ENCODE measurements around the gene PRRG2. TPM values are rescaled to one million over a fixed set of nuclear protein-coding genes. Genes with fewer than 3 reads are reported as not detected.

Gene PRRG2
- total and polyA plus RNA-seq, 2 of the 13 experiments (the other 11 are each of a cell fraction or from before 2014, with no cell fraction given), result 0.66 to 0.82 TPM

DNA sequence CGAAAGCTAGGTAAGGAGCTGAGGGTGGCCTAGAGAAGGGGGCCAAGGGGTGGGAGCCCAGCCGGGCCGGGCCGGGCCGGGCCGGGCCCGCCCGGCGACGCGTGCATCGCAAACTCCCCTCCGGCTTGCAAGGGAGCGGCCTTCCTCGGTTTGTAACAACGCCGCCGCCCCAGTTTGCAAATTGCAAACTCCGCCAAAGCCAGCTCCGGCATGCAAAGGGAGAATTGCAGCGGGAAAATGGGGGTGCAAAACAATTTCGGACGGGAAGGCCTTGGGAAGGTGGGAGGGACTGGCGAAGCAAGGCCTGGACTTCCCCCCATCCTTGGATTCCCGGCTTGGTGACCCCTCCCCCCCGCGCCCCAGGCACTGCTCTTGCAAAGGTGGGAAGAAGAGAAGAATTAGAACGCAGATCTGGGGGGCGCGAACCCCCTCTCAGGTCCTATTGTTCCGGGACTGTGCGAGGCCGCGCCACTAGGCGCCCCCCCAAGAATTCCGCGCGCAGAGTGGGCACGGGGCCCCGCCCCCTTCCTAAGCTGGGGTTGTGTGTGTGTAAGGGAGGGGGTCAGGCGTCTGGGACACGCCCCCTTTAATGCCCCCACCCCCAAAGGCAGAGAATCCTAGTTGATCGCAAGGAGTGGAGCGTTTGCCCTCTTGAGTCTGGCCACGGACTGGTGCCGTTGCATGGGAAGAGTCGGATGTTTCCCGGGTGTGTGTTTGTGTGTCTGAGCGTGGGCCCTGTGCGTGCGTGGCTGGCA, 10.8 kb downstream of the PRRG2 start (continued):
- TF ChIP-seq ZNF563 (CRISPR knock-in tag; IDR thresholded peaks at IDR 0.05) (peak; percentile 26; the same call in 1 of the 2 replicates), ZNF619 (CRISPR knock-in tag; IDR thresholded peaks at IDR 0.05) (no peak), SRSF9 (IDR thresholded peaks at IDR 0.05; ENCODE audit: borderline replicate concordance, insufficient read depth, low read depth, low read length, poor library complexity, severe bottlenecking) (no peak), HES4 (CRISPR knock-in tag; IDR thresholded peaks at IDR 0.05; ENCODE audit: borderline replicate concordance) (peak; percentile 21; the same call in 1 of the 2 replicates), KMT2B (CRISPR knock-in tag; IDR thresholded peaks at IDR 0.05) (no peak), KDM2A (CRISPR knock-in tag; IDR thresholded peaks at IDR 0.05; ENCODE audit: borderline replicate concordance, low read depth) (peak; percentile 21; the same call in 1 of the 2 replicates), ZNF577 (CRISPR knock-in tag; IDR thresholded peaks at IDR 0.05; ENCODE audit: borderline replicate concordance, low read depth) (no peak), HOXD1 (CRISPR knock-in tag; IDR thresholded peaks at IDR 0.05) (no peak), ZMYM3 (CRISPR knock-in tag; IDR thresholded peaks at IDR 0.05) (no peak), TCF7 (IDR thresholded peaks at IDR 0.05; ENCODE audit: low read depth) (no peak), ZNF138 (CRISPR knock-in tag; IDR thresholded peaks at IDR 0.05; ENCODE audit: low read depth) (no peak), XRCC5 (optimal IDR thresholded peaks at IDR 0.05; ENCODE audit: low read length) (peak; percentile 29), HOXA7 (CRISPR knock-in tag; IDR thresholded peaks at IDR 0.05) (0 out of 2 replicates have a peak, but pooled peaks have one; percentile 26), SP140L (CRISPR knock-in tag; IDR thresholded peaks at IDR 0.05; ENCODE audit: borderline replicate concordance) (no peak), ARNT (IDR thresholded peaks at IDR 0.05) (no peak), ZBTB8A (CRISPR knock-in tag; IDR thresholded peaks at IDR 0.05; ENCODE audit: borderline replicate concordance, low read depth) (no peak), HOXA9 (CRISPR knock-in tag; IDR thresholded peaks at IDR 0.05; ENCODE audit: borderline replicate concordance) (0 out of 2 replicates have a peak, but pooled peaks have one; percentile 39)
- TF ChIP-seq, protein P1, sequence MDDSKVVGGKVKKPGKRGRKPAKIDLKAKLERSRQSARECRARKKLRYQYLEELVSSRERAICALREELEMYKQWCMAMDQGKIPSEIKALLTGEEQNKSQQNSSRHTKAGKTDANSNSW (CRISPR knock-in tag; IDR thresholded peaks at IDR 0.05; ENCODE audit: borderline replicate concordance), result no peak
- TF ChIP-seq, protein P2, sequence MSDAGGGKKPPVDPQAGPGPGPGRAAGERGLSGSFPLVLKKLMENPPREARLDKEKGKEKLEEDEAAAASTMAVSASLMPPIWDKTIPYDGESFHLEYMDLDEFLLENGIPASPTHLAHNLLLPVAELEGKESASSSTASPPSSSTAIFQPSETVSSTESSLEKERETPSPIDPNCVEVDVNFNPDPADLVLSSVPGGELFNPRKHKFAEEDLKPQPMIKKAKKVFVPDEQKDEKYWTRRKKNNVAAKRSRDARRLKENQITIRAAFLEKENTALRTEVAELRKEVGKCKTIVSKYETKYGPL (CRISPR knock-in tag; IDR thresholded peaks at IDR 0.05), result 0 out of 2 replicates have a peak, but pooled peaks have one; percentile 37
- TF ChIP-seq, protein P3, sequence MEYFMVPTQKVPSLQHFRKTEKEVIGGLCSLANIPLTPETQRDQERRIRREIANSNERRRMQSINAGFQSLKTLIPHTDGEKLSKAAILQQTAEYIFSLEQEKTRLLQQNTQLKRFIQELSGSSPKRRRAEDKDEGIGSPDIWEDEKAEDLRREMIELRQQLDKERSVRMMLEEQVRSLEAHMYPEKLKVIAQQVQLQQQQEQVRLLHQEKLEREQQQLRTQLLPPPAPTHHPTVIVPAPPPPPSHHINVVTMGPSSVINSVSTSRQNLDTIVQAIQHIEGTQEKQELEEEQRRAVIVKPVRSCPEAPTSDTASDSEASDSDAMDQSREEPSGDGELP (IDR thresholded peaks at IDR 0.05; ENCODE audit: borderline replicate concordance, low read depth), result no peak
- TF ChIP-seq, protein P4, sequence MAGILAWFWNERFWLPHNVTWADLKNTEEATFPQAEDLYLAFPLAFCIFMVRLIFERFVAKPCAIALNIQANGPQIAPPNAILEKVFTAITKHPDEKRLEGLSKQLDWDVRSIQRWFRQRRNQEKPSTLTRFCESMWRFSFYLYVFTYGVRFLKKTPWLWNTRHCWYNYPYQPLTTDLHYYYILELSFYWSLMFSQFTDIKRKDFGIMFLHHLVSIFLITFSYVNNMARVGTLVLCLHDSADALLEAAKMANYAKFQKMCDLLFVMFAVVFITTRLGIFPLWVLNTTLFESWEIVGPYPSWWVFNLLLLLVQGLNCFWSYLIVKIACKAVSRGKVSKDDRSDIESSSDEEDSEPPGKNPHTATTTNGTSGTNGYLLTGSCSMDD (CRISPR knock-in tag; IDR thresholded peaks at IDR 0.05), result no peak
- TF ChIP-seq, protein P5, sequence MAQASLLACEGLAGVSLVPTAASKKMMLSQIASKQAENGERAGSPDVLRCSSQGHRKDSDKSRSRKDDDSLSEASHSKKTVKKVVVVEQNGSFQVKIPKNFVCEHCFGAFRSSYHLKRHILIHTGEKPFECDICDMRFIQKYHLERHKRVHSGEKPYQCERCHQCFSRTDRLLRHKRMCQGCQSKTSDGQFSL (CRISPR knock-in tag; IDR thresholded peaks at IDR 0.05), result peak; percentile 73; the same call in 1 of the 2 replicates
- TF ChIP-seq, protein P6, sequence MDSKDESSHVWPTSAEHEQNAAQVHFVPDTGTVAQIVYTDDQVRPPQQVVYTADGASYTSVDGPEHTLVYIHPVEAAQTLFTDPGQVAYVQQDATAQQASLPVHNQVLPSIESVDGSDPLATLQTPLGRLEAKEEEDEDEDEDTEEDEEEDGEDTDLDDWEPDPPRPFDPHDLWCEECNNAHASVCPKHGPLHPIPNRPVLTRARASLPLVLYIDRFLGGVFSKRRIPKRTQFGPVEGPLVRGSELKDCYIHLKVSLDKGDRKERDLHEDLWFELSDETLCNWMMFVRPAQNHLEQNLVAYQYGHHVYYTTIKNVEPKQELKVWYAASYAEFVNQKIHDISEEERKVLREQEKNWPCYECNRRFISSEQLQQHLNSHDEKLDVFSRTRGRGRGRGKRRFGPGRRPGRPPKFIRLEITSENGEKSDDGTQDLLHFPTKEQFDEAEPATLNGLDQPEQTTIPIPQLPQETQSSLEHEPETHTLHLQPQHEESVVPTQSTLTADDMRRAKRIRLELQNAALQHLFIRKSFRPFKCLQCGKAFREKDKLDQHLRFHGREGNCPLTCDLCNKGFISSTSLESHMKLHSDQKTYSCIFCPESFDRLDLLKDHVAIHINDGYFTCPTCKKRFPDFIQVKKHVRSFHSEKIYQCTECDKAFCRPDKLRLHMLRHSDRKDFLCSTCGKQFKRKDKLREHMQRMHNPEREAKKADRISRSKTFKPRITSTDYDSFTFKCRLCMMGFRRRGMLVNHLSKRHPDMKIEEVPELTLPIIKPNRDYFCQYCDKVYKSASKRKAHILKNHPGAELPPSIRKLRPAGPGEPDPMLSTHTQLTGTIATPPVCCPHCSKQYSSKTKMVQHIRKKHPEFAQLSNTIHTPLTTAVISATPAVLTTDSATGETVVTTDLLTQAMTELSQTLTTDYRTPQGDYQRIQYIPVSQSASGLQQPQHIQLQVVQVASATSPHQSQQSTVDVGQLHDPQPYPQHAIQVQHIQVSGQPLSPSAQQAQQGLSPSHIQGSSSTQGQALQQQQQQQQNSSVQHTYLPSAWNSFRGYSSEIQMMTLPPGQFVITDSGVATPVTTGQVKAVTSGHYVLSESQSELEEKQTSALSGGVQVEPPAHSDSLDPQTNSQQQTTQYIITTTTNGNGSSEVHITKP (CRISPR knock-in tag; IDR thresholded peaks at IDR 0.05; ENCODE audit: low read depth), result no peak

Measured in HepG2 (cell line).